ENCODE measurements around the gene BTBD9.

The BTBD9 gene

DNA sequence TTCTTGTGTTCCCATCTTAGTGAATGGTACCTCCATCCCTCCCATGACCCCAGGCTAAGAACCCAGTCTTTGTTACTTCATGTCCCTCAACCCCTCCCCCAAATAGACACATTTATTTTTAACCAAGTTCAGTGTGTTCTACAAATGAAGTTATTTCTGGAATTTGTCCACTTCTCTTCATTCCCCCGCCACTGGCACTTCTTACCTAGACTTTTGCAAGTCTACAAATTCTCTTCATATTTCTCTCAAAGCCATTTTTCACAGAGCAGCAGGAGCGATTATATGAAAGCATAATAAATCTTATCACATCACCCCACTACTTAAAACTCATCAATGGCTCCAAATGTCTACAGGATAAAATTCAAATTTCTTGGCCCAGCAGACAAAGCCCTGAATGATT lies 131.4 kb downstream of the BTBD9 start:
- peaks cover 4% of the 10 kb centered on the region for H3K4me1 ChIP-seq (ENCODE audit: insufficient read depth, insufficient read length)
- no peak for DNase-seq (ENCODE audit: low read depth, low spot score)
- no peaks in the 10 kb centered on the region for H3K27me3 ChIP-seq (ENCODE audit: insufficient read depth, insufficient read length)
- no peak for TF ChIP-seq YY1 (IDR thresholded peaks at IDR 0.05; ENCODE audit: insufficient read depth, insufficient read length)
- H3K36me3 ChIP-seq (ENCODE audit: insufficient read depth, insufficient read length, low read length): no peaks in the 10 kb centered on the region
- no peak overlapping the region for H3K9ac ChIP-seq (ENCODE audit: insufficient read length, low read depth)
- H3K4me3 ChIP-seq (ENCODE audit: insufficient read length, low read depth): no peak overlapping the region
- H3K9me3 ChIP-seq (ENCODE audit: insufficient read depth, low read length): no peaks in the 10 kb centered on the region

DNA sequence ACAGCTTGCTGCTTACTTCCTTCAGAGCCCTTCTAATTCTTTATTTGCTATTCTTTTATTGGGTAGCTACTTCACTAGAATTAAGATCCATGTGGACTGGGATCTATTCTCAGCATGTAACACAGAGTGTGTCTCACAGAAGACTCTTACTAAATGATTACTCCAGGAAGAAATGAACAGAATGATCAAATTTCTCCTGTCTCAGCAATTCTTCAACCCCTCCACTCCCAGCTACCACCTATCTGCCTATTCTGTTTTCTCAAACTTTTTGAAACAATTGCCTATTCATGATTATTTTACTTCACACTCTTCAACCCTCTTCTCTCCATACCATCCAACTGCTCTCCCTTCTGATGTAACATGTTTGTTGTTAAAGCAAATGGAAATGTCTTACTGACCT lies 132.6 kb downstream of the BTBD9 start:
- Histone ChIP-seq H3K9me3 (ENCODE audit: insufficient read depth, low read length) (no peaks in the 10 kb centered on the region), H3K27me3 (ENCODE audit: insufficient read depth, insufficient read length) (no peaks in the 10 kb centered on the region), H3K4me3 (ENCODE audit: insufficient read length, low read depth) (no peak overlapping the region), H3K4me1 (ENCODE audit: insufficient read depth, insufficient read length) (peaks cover 4% of the 10 kb centered on the region), H3K36me3 (ENCODE audit: insufficient read depth, insufficient read length, low read length) (no peaks in the 10 kb centered on the region), H3K9ac (ENCODE audit: insufficient read length, low read depth) (no peak overlapping the region)
- TF ChIP-seq YY1 (IDR thresholded peaks at IDR 0.05; ENCODE audit: insufficient read depth, insufficient read length) (no peak), ZNF274 (IDR thresholded peaks at IDR 0.05; ENCODE audit: low read depth, low read length) (no peak), SUZ12 (IDR thresholded peaks at IDR 0.05; ENCODE audit: extremely low read depth, insufficient read depth, insufficient read length) (no peak)
- no peak for DNase-seq (ENCODE audit: low read depth, low spot score)

- no peaks in the 10 kb centered on the region for H3K36me3 ChIP-seq (ENCODE audit: insufficient read depth, insufficient read length, low read length)
- H3K4me3 ChIP-seq (ENCODE audit: insufficient read length, low read depth): no peak overlapping the region
- H3K9ac ChIP-seq (ENCODE audit: insufficient read length, low read depth): no peak overlapping the region
- no peaks in the 10 kb centered on the region for H3K27me3 ChIP-seq (ENCODE audit: insufficient read depth, insufficient read length)
- TF ChIP-seq ZNF274 (IDR thresholded peaks at IDR 0.05; ENCODE audit: low read depth, low read length) (no peak), YY1 (IDR thresholded peaks at IDR 0.05; ENCODE audit: insufficient read depth, insufficient read length) (no peak), SUZ12 (IDR thresholded peaks at IDR 0.05; ENCODE audit: extremely low read depth, insufficient read depth, insufficient read length) (no peak)
- H3K9me3 ChIP-seq (ENCODE audit: insufficient read depth, low read length): no peaks in the 10 kb centered on the region
- no peak for DNase-seq (ENCODE audit: low read depth, low spot score)
- H3K4me1 ChIP-seq (ENCODE audit: insufficient read depth, insufficient read length): peaks cover 4% of the 10 kb centered on the region
Measured at GRCh38 chr6:38505826-38506225, 133.9 kb downstream of the BTBD9 start.

DNA sequence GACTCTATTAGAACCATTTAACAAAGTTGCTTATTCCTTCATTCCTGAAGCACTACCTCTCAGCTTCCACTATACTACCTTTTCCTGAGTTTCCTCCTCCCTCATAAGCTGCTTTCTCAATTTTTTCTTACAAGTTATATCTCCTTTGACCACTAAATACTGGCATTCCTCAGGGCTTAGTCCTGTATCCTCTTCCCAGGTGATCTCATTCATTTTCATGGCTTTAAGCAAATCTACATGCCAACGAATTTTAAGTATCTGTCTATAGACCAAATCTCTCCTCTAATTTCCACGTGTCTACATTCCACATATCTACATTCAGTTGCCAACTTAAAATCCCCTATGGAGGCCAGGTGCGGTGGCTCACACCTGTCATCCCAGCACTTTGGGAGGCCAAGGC lies 134.7 kb downstream of the BTBD9 start:
- DNase-seq (ENCODE audit: low read depth, low spot score): no peak
- no peaks in the 10 kb centered on the region for H3K36me3 ChIP-seq (ENCODE audit: insufficient read depth, insufficient read length, low read length)
- H3K9ac ChIP-seq (ENCODE audit: insufficient read length, low read depth): no peak overlapping the region
- H3K4me3 ChIP-seq (ENCODE audit: insufficient read length, low read depth): no peak overlapping the region
- TF ChIP-seq YY1 (IDR thresholded peaks at IDR 0.05; ENCODE audit: insufficient read depth, insufficient read length) (no peak), SUZ12 (IDR thresholded peaks at IDR 0.05; ENCODE audit: extremely low read depth, insufficient read depth, insufficient read length) (no peak)
- no peaks in the 10 kb centered on the region for H3K27me3 ChIP-seq (ENCODE audit: insufficient read depth, insufficient read length)
- H3K4me1 ChIP-seq (ENCODE audit: insufficient read depth, insufficient read length): peaks cover 1% of the 10 kb centered on the region
- no peaks in the 10 kb centered on the region for H3K9me3 ChIP-seq (ENCODE audit: insufficient read depth, low read length)

DNA sequence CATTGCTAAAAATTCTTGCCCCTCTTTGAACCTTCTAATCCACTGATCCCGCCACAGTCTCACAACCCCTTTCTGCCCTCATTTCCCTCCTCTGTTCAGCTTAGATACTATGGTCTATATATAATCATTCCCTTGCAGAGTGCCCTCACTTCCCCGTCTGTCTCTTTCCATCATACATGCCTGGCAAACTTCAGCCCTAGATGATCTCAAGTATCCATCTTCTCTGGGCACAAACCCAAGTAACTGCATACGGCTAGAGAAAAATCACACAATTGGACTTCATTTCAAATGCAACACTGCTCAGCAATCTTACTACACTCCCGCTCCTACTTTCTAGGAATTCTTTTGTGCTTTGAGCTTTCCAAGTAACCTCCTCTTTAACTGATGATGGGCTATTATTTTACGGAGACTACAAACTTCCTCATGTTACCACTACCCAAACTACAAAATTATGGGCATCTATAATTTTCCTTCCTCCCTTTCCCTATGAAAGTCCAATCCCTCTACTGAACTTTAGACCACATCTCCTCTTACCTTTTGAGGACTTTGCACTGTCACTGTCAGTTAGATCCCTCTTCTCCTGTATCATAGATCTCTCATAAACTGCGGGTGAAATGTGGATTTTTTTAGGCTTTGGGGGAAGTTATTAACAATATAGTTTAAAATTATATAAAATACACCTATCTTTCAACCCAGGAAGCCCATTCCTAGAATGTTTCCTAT lies 135.6 kb downstream of the BTBD9 start:
- no peaks in the 10 kb centered on the region for H3K9me3 ChIP-seq (ENCODE audit: insufficient read depth, low read length)
- H3K36me3 ChIP-seq (ENCODE audit: insufficient read depth, insufficient read length, low read length): no peaks in the 10 kb centered on the region
- no peaks in the 10 kb centered on the region for H3K27me3 ChIP-seq (ENCODE audit: insufficient read depth, insufficient read length)
- DNase-seq (ENCODE audit: low read depth, low spot score): no peak
- no peaks in the 10 kb centered on the region for H3K4me1 ChIP-seq (ENCODE audit: insufficient read depth, insufficient read length)
- no peak overlapping the region for H3K4me3 ChIP-seq (ENCODE audit: insufficient read length, low read depth)
- no peak for TF ChIP-seq ZNF274 (IDR thresholded peaks at IDR 0.05; ENCODE audit: low read depth, low read length)
- TF ChIP-seq SUZ12 (IDR thresholded peaks at IDR 0.05; ENCODE audit: extremely low read depth, insufficient read depth, insufficient read length): no peak
- no peak for TF ChIP-seq YY1 (IDR thresholded peaks at IDR 0.05; ENCODE audit: insufficient read depth, insufficient read length)
- H3K9ac ChIP-seq (ENCODE audit: insufficient read length, low read depth): no peak overlapping the region

- no peak overlapping the region for H3K4me3 ChIP-seq (ENCODE audit: insufficient read length, low read depth)
- H3K4me1 ChIP-seq (ENCODE audit: insufficient read depth, insufficient read length): no peaks in the 10 kb centered on the region
- DNase-seq (ENCODE audit: low read depth, low spot score): no peak
- TF ChIP-seq ZNF274 (IDR thresholded peaks at IDR 0.05; ENCODE audit: low read depth, low read length): no peak
- TF ChIP-seq SUZ12 (IDR thresholded peaks at IDR 0.05; ENCODE audit: extremely low read depth, insufficient read depth, insufficient read length): no peak
- no peak for TF ChIP-seq YY1 (IDR thresholded peaks at IDR 0.05; ENCODE audit: insufficient read depth, insufficient read length)
- H3K27me3 ChIP-seq (ENCODE audit: insufficient read depth, insufficient read length): no peaks in the 10 kb centered on the region
- H3K36me3 ChIP-seq (ENCODE audit: insufficient read depth, insufficient read length, low read length): no peaks in the 10 kb centered on the region
- no peak overlapping the region for H3K9ac ChIP-seq (ENCODE audit: insufficient read length, low read depth)
- H3K9me3 ChIP-seq (ENCODE audit: insufficient read depth, low read length): no peaks in the 10 kb centered on the region
Measured at GRCh38 chr6:38503032-38503773, 136.5 kb downstream of the BTBD9 start.

- Histone ChIP-seq H3K9me3 (ENCODE audit: insufficient read depth, low read length) (no peaks in the 10 kb centered on the region), H3K4me1 (ENCODE audit: insufficient read depth, insufficient read length) (no peaks in the 10 kb centered on the region), H3K9ac (ENCODE audit: insufficient read length, low read depth) (no peak overlapping the region), H3K36me3 (ENCODE audit: insufficient read depth, insufficient read length, low read length) (no peaks in the 10 kb centered on the region), H3K27me3 (ENCODE audit: insufficient read depth, insufficient read length) (no peaks in the 10 kb centered on the region), H3K4me3 (ENCODE audit: insufficient read length, low read depth) (no peak overlapping the region)
- DNase-seq (ENCODE audit: low read depth, low spot score): no peak
- no peak for TF ChIP-seq SUZ12 (IDR thresholded peaks at IDR 0.05; ENCODE audit: extremely low read depth, insufficient read depth, insufficient read length)
- TF ChIP-seq YY1 (IDR thresholded peaks at IDR 0.05; ENCODE audit: insufficient read depth, insufficient read length): no peak
- no peak for TF ChIP-seq ZNF274 (IDR thresholded peaks at IDR 0.05; ENCODE audit: low read depth, low read length)
Measured at GRCh38 chr6:38502423-38502822, 137.3 kb downstream of the BTBD9 start.

Data from NT2/D1 (cell line).